HepG2 (cell line): ENCODE results near the gene NFYB. TPM values are rescaled to one million over a fixed set of nuclear protein-coding genes. Genes with fewer than 3 reads are reported as not detected.
A peak's percentile ranks its signal among the peaks of the same experiment; 100 is the strongest.

ENCODE experiments used
- ATAC-seq: fragments of 200-7000 bp; cut with Tn5 transposase; 3 replicates; pipeline ENCODE4 v1.9.1; 2020; ENCODE audit warnings: mild to moderate bottlenecking, moderate library complexity
- BruUV-seq: library from RNA; stranded (reverse); fragments of 400-500 nt; replicated peaks from 2 replicates; lab custom pipeline; 2021; lab: Mats Ljungman, UMichigan
- CTCF ChIA-PET: fragments of 300-600 bp; formaldehyde crosslinking; extraction: SDS; loops from one replicate; lab custom pipeline; 2021; ENCODE audit warnings: low total read pairs, inconsistent platforms, low intra/inter-chr PET ratio; lab: Yijun Ruan, JAX
- POLR2A ChIA-PET: fragments of 350-600 bp; sonication (Branson Sonifier 250); formaldehyde crosslinking; loops from one replicate; lab custom pipeline; 2020; ENCODE audit warnings: antibody characterized with exemption, inconsistent platforms; lab: Yijun Ruan, JAX
- DNase-seq: peaks from one replicate; pipeline ENCODE4 v3.0.0-alpha.2; 2015; ENCODE audit warnings: low spot score
- FAIRE-seq: peaks from 3 replicates; lab custom pipeline; 2011; peaks lifted over from hg19 to GRCh38; lab: Jason Lieb, UNC
- H2AFZ ChIP-seq: one replicate; pipeline ENCODE4 v1.6.1; 2011; ENCODE audit warnings: low read length, inconsistent platforms
- H3K27ac ChIP-seq: fragments of 300-600 bp; 3 replicates; pipeline ENCODE4 v1.8.0; 2011; ENCODE audit warnings: mixed run types, mild to moderate bottlenecking, mixed read lengths, low read length, inconsistent platforms; ENCODE audit not compliant: insufficient read depth; ENCODE audit errors: extremely low read length
- H3K27me3 ChIP-seq, 2 experiments: fragments of 200-600 bp in 1 of 2; 2 replicates in 1 of 2; 3 replicates in 1 of 2; pipeline versions ENCODE4 v1.6.0 to v1.8.0; 2011; ENCODE audit warnings: low read length in 2 of 2, mild to moderate bottlenecking in 2 of 2, moderate library complexity in 2 of 2, inconsistent platforms in 1 of 2; ENCODE audit not compliant: insufficient read depth in 2 of 2, control insufficient read depth in 1 of 2
- H3K36me3 ChIP-seq, 2 experiments: fragments of 200-600 bp in 1 of 2; replicated peaks in 1 of 2; 2 replicates in 1 of 2; 3 replicates in 1 of 2; pipeline versions ENCODE4 v1.5.1 to v1.8.0; 2011; ENCODE audit warnings: low read length in 2 of 2, inconsistent platforms in 1 of 2; ENCODE audit not compliant: insufficient read depth in 2 of 2, control insufficient read depth in 1 of 2
- H3K4me1 ChIP-seq: 2 replicates; pipeline ENCODE4 v1.5.1; 2012; ENCODE audit warnings: low read length, inconsistent platforms; ENCODE audit not compliant: insufficient read depth
- H3K4me2 ChIP-seq: 2 replicates; pipeline ENCODE4 v1.6.0; 2011; ENCODE audit warnings: low read depth, low read length, inconsistent platforms
- H3K4me3 ChIP-seq, 3 experiments: fragments of 200-600 bp in 1 of 3; sonication (generic), shearing (Covaris generic) in 1 of 3; replicated peaks in 1 of 3; 2 replicates each; pipeline ENCODE4 v1.5.1; 2011 to 2016; ENCODE audit warnings: low read length in 3 of 3, inconsistent platforms in 2 of 3, low read depth in 2 of 3, mild to moderate bottlenecking in 2 of 3, control low read depth in 1 of 3, mixed read lengths in 1 of 3; ENCODE audit not compliant: insufficient read depth in 1 of 3
- H3K79me2 ChIP-seq: one replicate; pipeline ENCODE4 v1.6.1; 2011; ENCODE audit warnings: low read length, inconsistent platforms; ENCODE audit not compliant: insufficient read depth
- H3K9ac ChIP-seq: 2 replicates; pipeline ENCODE4 v1.6.0; 2011; ENCODE audit warnings: mild to moderate bottlenecking, low read depth, low read length, inconsistent platforms; ENCODE audit not compliant: insufficient read depth
- H3K9me3 ChIP-seq: 2 replicates; pipeline ENCODE4 v1.5.1; 2012; ENCODE audit warnings: mild to moderate bottlenecking, low read length
- H4K20me1 ChIP-seq: 2 replicates; pipeline ENCODE4 v1.6.0; 2011; ENCODE audit warnings: inconsistent platforms, mild to moderate bottlenecking, low read length, moderate library complexity; ENCODE audit not compliant: insufficient read depth
- NFRKB ChIP-seq: fragments of 450-650 bp; IDR thresholded peaks from 2 replicates; pipeline ENCODE4 v1.6.1; 2017
- SNAPC4 ChIP-seq: sonication (generic); formaldehyde crosslinking; IDR thresholded peaks from 2 replicates; pipeline ENCODE4 v1.4.0; 2020; ENCODE audit warnings: mild to moderate bottlenecking, missing genetic modification reagents
- TRIM24 ChIP-seq: sonication (generic); formaldehyde crosslinking; IDR thresholded peaks from 2 replicates; pipeline ENCODE4 v1.8.0; 2022; ENCODE audit warnings: mild to moderate bottlenecking, missing genetic modification reagents
- U2AF2 ChIP-seq: fragments of 200-400 bp; formaldehyde crosslinking; IDR thresholded peaks from 2 replicates; pipeline ENCODE4 v1.6.1; 2017; ENCODE audit warnings: low read depth, mild to moderate bottlenecking, low read length
- YY1 ChIP-seq: IDR thresholded peaks from 2 replicates; pipeline ENCODE4 v1.6.1; 2011; ENCODE audit warnings: low read length, low read depth, moderate library complexity, mild to moderate bottlenecking; ENCODE audit not compliant: insufficient read depth, insufficient replicate concordance
- ZFP36 ChIP-seq: fragments of 150-350 bp; IDR thresholded peaks from 2 replicates; pipeline ENCODE4 v1.6.1; 2018; ENCODE audit warnings: borderline replicate concordance, low read length, low read depth; ENCODE audit not compliant: partially characterized antibody
- ZNF180 ChIP-seq: sonication (generic); formaldehyde crosslinking; IDR thresholded peaks from 2 replicates; pipeline ENCODE4 v1.4.0; 2020; ENCODE audit warnings: low read depth, missing genetic modification reagents, borderline replicate concordance
- ZNF547 ChIP-seq: sonication (generic); formaldehyde crosslinking; IDR thresholded peaks from 2 replicates; pipeline ENCODE4 v1.5.1; 2020; ENCODE audit warnings: mild to moderate bottlenecking, missing genetic modification reagents
- ZNF567 ChIP-seq: sonication (generic); formaldehyde crosslinking; IDR thresholded peaks from 2 replicates; pipeline ENCODE4 v1.8.1; 2023; ENCODE audit warnings: mild to moderate bottlenecking, missing genetic modification reagents, borderline replicate concordance
- ZNF597 ChIP-seq: sonication (generic); formaldehyde crosslinking; IDR thresholded peaks from 2 replicates; pipeline ENCODE4 v1.5.0; 2020; ENCODE audit warnings: missing genetic modification reagents
- in situ Hi-C: cut with HindIII; loops from 2 replicates; pipeline ENCODE4 v1.10.0; 2017; ENCODE audit warnings: low pct_unique_long_range_greater_than_20kb; ENCODE audit not compliant: extremely low pct_ligation_motif_present
- intact Hi-C: fragments of 100-400 bp; cut with micrococcal nuclease; formaldehyde crosslinking; loops from one replicate; pipeline ENCODE4 v1.10.0; 2022; ENCODE audit not compliant: unreplicated experiment
- polyA plus RNA-seq, 8 experiments: library from polyadenylated mRNA; depleted of rRNA in 3 of 8; stranded (reverse) in 7 of 8; unstranded in 1 of 8; fragments of >200 nt; fragmentation: Illumina TruSeq in 4 of 8; extraction: Trizol in 4 of 8; gene quantifications; 2 replicates each; pipeline versions ENCODE4 v1.2.1 to v1.2.3, GENCODE V29; 2011 to 2016; ENCODE audit warnings: low read depth in 4 of 8, missing spikeins in 1 of 8, mixed read lengths in 1 of 8; ENCODE audit not compliant: insufficient read depth in 1 of 8
- total RNA-seq, 5 experiments: library from RNA; depleted of rRNA; stranded (reverse); fragments of >200 nt; fragmentation: Illumina TruSeq; extraction: Trizol; gene quantifications; 2 replicates each; pipeline ENCODE4 v1.2.3, GENCODE V29; 2016; ENCODE audit warnings: low read depth in 1 of 5

NFYB gene
- total and polyA plus RNA-seq, 2 of the 13 experiments (the other 11 are each of a cell fraction or from before 2014, with no cell fraction given), result 18.7 to 36.6 TPM

- TF ChIP-seq ZNF597, result no peak
Measured at GRCh38 chr12:104154286-104154685, 16.3 kb upstream of the NFYB start (continued).

GRCh38 chr12:104152685-104153241 lies 14.8 kb upstream of the NFYB start:
- CTCF ChIA-PET, result no interaction called here
- no peak for DNase-seq
- in situ Hi-C loops (no loop called here), intact Hi-C loops (no loop called here)
- Histone ChIP-seq H3K79me2 (no peaks in the 10 kb centered on the region), H3K27ac (no peak overlapping the region), H3K9me3 (no peaks in the 10 kb centered on the region), H3K9ac (no peak overlapping the region), H2AFZ (no peak overlapping the region)
- peak; percentile 44 for ATAC-seq
- no TSS peak for BruUV-seq
- TF ChIP-seq NFRKB (no peak), ZNF547 (CRISPR knock-in tag) (no peak), SNAPC4 (no peak), ZFP36 (no peak), U2AF2 (no peak), YY1 (no peak), TRIM24 (CRISPR knock-in tag) (no peak), ZNF567 (CRISPR knock-in tag) (no peak), ZNF180 (no peak)
- TF ChIP-seq, all 625 proteins: peak for 0
- no peak for FAIRE-seq
- no peaks in the 10 kb centered on the region for H3K4me1 ChIP-seq
- POLR2A ChIA-PET, result no interaction called here
- no peaks in the 10 kb centered on the region for H3K36me3 ChIP-seq
- H3K4me2 ChIP-seq, result no peak overlapping the region
- no peak overlapping the region for H3K4me3 ChIP-seq
- H4K20me1 ChIP-seq, result no peaks in the 10 kb centered on the region
- H3K27me3 ChIP-seq, result peaks cover 0 to 4% of the 10 kb centered on the region in 2 experiments; a peak in 1 of 5 replicates
